Smooth muscle cell of the umbilical artery (primary cell): ENCODE results near the gene OR6F1. TPM values are rescaled to one million over a fixed set of nuclear protein-coding genes. Genes with fewer than 3 reads are reported as not detected.

Source experiments
- total RNA-seq: library from RNA; depleted of rRNA; stranded (reverse); fragments of >200 nt; gene quantifications from 2 replicates; pipeline ENCODE4 v1.2.3, GENCODE V29; 2014

Gene OR6F1
- total RNA-seq, result not detected in 2 replicates

GRCh38 chr1:247716546-247716945 lies at the start of gene OR6F1:
Gene OR6F1, minus strand, starts transcription at chr1:247716646. Its CDS starts 3,891 bp downstream, at chr1:247712755.

GRCh38 chr1:247760456-247760855 lies 44.0 kb upstream of the OR6F1 start, which contains the start of gene OR1C1:
Gene OR1C1, minus strand, starts transcription at chr1:247760556. Its CDS starts 2,150 bp downstream, at chr1:247758406.

GRCh38 chr1:247748041-247748440 lies 31.6 kb upstream of the OR6F1 start, which contains the start of gene OR14A2:
Gene OR14A2, minus strand, starts transcription at chr1:247748141.

GRCh38 chr1:247738315-247738714 lies 21.9 kb upstream of the OR6F1 start, which contains the start of gene OR14K1:
Gene OR14K1, plus strand, starts transcription at chr1:247738615. Its CDS starts 0 bp downstream, at chr1:247738615.

GRCh38 chr1:247679639-247680038 lies 36.8 kb downstream of the OR6F1 start, which contains the start of gene OR13G1:
Gene OR13G1, minus strand, starts transcription at chr1:247679739. Its CDS starts 6,698 bp downstream, at chr1:247673041.

Other genes with a start within 250 kb of the OR6F1 start
- gene OR2C3, start 180.2 kb downstream of the OR6F1 start, total RNA-seq, result under 0.01 TPM in 1 of 2 replicates, not detected in the other
- not detected in 2 replicates for gene GCSAML, start 167.5 kb downstream of the OR6F1 start, total RNA-seq
- gene OR2G2, start 128.3 kb downstream of the OR6F1 start, total RNA-seq, result not detected in 2 replicates
- gene OR2G3, start 111.1 kb downstream of the OR6F1 start, total RNA-seq, result not detected in 2 replicates
- gene OR13G1, start 36.9 kb downstream of the OR6F1 start, total RNA-seq, result not detected in 2 replicates
- gene OR14K1, start 22.0 kb upstream of the OR6F1 start, total RNA-seq, result not detected in 2 replicates
- not detected in 2 replicates for gene OR14A2, start 31.5 kb upstream of the OR6F1 start, total RNA-seq
- not detected in 2 replicates for gene OR1C1, start 43.9 kb upstream of the OR6F1 start, total RNA-seq
- gene OR14A16, start 107.5 kb upstream of the OR6F1 start, total RNA-seq, result not detected in 2 replicates
- not detected in 2 replicates for gene OR11L1, start 125.2 kb upstream of the OR6F1 start, total RNA-seq
- gene TRIM58, start 140.5 kb upstream of the OR6F1 start, total RNA-seq, result 0.05 TPM in 1 of 2 replicates, not detected in the other
- not detected in 2 replicates for gene OR2W3, start 178.9 kb upstream of the OR6F1 start, total RNA-seq
- gene OR2T8, start 203.6 kb upstream of the OR6F1 start, total RNA-seq, result not detected in 2 replicates
- not detected in 2 replicates for gene OR2AJ1, start 208.2 kb upstream of the OR6F1 start, total RNA-seq
- not detected in 2 replicates for gene OR2L8, start 232.2 kb upstream of the OR6F1 start, total RNA-seq
- not detected in 2 replicates for gene OR2AK2, start 248.6 kb upstream of the OR6F1 start, total RNA-seq